A549 treated with RU486 at 1 μM for 4 hours (cell line): ENCODE results near the gene PLBD1. TPM values are rescaled to one million over a fixed set of nuclear protein-coding genes. Genes with fewer than 3 reads are reported as not detected.

ENCODE experiments used
- total RNA-seq: library from RNA; stranded (reverse); fragments of 200-300 nt; extraction: Qiagen RNA extraction; gene quantifications from 5 replicates; pipeline ENCODE4 v1.2.3, GENCODE V29; 2022; ENCODE audit warnings: low read depth

The PLBD1 gene, protein sequence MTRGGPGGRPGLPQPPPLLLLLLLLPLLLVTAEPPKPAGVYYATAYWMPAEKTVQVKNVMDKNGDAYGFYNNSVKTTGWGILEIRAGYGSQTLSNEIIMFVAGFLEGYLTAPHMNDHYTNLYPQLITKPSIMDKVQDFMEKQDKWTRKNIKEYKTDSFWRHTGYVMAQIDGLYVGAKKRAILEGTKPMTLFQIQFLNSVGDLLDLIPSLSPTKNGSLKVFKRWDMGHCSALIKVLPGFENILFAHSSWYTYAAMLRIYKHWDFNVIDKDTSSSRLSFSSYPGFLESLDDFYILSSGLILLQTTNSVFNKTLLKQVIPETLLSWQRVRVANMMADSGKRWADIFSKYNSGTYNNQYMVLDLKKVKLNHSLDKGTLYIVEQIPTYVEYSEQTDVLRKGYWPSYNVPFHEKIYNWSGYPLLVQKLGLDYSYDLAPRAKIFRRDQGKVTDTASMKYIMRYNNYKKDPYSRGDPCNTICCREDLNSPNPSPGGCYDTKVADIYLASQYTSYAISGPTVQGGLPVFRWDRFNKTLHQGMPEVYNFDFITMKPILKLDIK
- total RNA-seq: 3.8 to 5.3 TPM (median 4.2 TPM) in 5 replicates

DNA sequence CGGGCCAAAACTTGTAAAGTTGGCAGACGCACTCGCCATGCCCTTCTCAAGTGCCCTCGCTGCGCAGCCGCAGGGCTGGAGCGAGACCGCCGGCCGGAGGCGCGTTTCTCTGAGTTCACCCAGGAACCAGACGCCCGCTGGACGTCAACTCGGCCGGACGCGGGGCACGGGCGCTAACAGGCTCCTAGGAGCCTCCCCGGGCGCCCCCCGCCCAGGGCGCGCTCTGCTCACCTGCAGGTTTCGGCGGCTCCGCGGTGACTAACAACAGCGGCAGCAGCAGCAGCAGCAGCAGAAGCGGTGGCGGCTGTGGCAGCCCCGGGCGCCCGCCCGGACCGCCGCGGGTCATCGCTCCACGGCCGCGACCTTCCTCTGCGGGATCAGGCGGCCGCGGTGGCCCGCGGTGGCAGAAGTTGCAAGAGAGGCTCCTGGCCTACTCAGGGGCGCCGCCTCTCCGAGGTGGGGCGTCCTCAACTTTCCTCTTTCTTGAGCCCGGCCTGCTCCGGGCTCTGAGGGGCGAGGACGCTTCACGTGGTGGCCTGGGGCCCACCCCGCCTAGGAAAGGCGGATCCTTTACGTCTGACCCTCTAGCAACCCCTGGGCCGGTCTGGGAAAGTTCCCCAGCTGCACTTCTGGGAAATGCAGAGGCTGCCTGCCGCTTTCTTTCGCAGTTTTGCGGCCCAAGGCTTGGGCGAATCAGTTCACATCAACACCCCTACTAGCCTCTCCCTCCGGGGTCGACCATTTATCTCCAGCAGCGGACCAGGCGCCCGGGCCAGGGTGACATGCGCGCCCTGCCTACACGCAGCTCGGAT, at the start of gene PLBD1:
TSS of gene PLBD1 (minus strand) at position 533 of the 812 bp plus-strand sequence. CDS start at position 346, 187 bp downstream.

Other genes with a start within 250 kb of the PLBD1 start
- gene ATF7IP, start 202.2 kb downstream of the PLBD1 start, total RNA-seq: 4.5 to 6.0 TPM (median 5.7 TPM) in 5 replicates
- gene GUCY2C, start 128.7 kb upstream of the PLBD1 start, total RNA-seq: 0.08 TPM in 1 of 5 replicates, not detected in the others
- gene WBP11, start 235.6 kb upstream of the PLBD1 start, total RNA-seq: 46.8 to 52.0 TPM (median 50.0 TPM) in 5 replicates
- 0.95 to 1.9 TPM (median 1.7 TPM) in 5 replicates for gene C12orf60, start 235.8 kb upstream of the PLBD1 start, total RNA-seq
- gene SMCO3, start 246.3 kb upstream of the PLBD1 start, total RNA-seq: not detected in 5 replicates